ENCODE data around the gene CDK6.
A peak's percentile ranks its signal among the peaks of the same experiment; 100 is the strongest.

The CDK6 gene

DNA sequence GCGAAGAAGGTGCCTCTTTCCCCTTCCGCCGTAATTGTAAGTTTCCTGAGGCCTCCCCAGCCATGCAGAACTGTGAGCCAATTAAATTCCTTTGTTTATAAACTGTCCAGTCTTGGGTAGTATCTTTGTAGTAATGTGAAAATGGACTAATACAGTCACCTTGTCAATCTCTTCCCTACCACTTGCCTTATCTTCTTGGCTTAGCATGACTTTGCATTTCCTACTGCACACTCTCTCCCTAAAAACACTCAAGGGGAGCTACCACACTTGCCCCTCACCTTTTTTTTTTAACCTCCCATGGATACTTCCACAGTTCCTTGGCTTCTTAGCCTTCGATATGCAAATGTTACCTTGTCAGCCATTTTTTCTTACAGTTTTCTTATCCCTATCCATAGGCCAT, 7.4 kb upstream of the CDK6 start:
- Histone ChIP-seq H3K27me3 (ENCODE audit: low read depth, low read length) (no peaks in the 10 kb centered on the region), H3K36me3 (ENCODE audit: control insufficient read depth in 1 of 2, insufficient read depth in 2 of 2, low read length in 2 of 2) (no peaks in the 10 kb centered on the region), H3K4me1 (ENCODE audit: control insufficient read depth in 1 of 2, insufficient read depth in 2 of 2, low read length in 2 of 2) (no peaks in the 10 kb centered on the region), H3K4me3 (ENCODE audit: low read depth in 1 of 2, low read length in 2 of 2) (no peak overlapping the region), H3K9me3 (ENCODE audit: control insufficient read depth in 1 of 2, low read length in 2 of 2) (no peaks in the 10 kb centered on the region), H3K27ac (ENCODE audit: low read length) (no peak overlapping the region)

DNA sequence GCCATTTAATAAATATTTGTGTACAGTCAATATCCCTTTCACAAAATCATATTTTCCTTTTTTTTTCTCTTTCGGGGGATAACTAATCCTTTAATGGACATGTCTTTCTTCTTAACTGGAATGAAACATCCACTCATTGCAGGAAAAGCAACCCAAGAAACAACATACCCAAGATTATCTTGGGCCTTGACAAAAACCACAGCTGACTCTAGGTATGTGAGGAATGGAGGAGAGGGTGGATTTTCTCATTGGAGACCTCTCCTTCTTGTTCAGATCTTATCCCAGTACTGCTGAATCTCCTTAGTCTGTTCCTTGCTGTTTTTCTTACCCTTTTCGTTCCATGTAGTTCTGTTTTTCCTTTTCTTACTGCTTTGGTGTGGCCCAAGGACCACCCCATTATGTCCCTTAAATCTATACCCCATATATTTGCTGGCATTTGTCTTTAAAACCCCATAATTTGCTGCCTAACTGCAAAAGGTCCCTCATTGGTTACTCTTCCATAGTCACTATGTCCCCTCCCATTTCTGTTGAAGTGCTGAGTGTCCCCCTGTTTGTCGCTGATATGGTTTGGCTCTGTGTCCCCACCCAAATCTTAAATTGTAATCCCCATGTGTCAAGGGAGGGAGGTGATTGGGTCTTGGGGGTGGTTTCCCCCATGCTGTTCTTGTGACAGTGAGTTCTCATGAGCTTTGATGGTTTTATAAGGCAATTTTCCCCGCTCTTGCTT, 6.8 kb upstream of the CDK6 start:
- Histone ChIP-seq H3K36me3 (ENCODE audit: control insufficient read depth in 1 of 2, insufficient read depth in 2 of 2, low read length in 2 of 2) (no peaks in the 10 kb centered on the region), H3K9me3 (ENCODE audit: control insufficient read depth in 1 of 2, low read length in 2 of 2) (no peaks in the 10 kb centered on the region), H3K4me3 (ENCODE audit: low read depth in 1 of 2, low read length in 2 of 2) (no peak overlapping the region), H3K4me1 (ENCODE audit: control insufficient read depth in 1 of 2, insufficient read depth in 2 of 2, low read length in 2 of 2) (no peaks in the 10 kb centered on the region), H3K27ac (ENCODE audit: low read length) (no peak overlapping the region), H3K27me3 (ENCODE audit: low read depth, low read length) (no peaks in the 10 kb centered on the region)

DNA sequence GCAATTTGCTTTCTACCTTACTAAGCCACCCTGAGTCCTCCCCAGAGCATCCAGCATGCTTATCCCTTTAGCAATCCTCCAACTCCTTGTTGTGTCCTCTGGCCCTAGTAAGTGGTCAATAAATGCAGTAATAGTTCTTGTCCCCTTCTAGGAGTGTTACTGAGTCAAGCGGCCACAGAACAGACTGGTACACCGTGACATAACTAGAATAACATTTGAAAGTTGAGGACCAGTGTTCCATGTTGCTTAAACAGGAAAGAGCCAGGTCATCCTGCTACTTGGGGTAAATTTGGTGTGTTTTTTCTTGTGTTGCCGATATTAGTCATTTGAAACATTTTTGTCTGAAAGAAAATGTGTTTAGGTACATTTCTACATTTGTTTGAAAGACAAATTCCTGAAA, 4.8 kb upstream of the CDK6 start:
- no peaks in the 10 kb centered on the region for H3K4me1 ChIP-seq (ENCODE audit: control insufficient read depth in 1 of 2, insufficient read depth in 2 of 2, low read length in 2 of 2)
- H3K4me3 ChIP-seq (ENCODE audit: low read depth in 1 of 2, low read length in 2 of 2): no peak overlapping the region
- H3K36me3 ChIP-seq (ENCODE audit: control insufficient read depth in 1 of 2, insufficient read depth in 2 of 2, low read length in 2 of 2): no peaks in the 10 kb centered on the region
- H3K27ac ChIP-seq (ENCODE audit: low read length): no peak overlapping the region
- no peaks in the 10 kb centered on the region for H3K27me3 ChIP-seq (ENCODE audit: low read depth, low read length)
- no peaks in the 10 kb centered on the region for H3K9me3 ChIP-seq (ENCODE audit: control insufficient read depth in 1 of 2, low read length in 2 of 2)

DNA sequence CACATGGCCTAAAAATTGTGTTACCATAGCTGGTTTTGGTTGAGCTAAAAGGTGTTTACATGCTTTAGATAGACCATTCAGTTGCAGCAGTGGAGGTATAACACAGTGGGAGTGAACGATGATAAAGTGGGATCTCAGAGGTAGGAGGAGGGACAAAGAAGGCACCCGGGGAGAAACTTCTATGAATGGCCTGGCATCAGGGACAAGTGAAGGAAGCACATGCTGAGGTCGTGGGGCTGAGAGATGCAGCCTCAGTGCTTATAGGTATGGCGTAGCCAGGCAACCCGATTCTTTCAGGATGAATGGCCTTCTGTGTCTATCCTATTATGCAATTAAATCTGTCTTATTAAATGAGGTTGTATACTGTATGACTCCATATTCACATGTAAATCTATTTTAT, 3.9 kb upstream of the CDK6 start:
- Histone ChIP-seq H3K4me3 (ENCODE audit: low read depth in 1 of 2, low read length in 2 of 2) (no peak overlapping the region), H3K9me3 (ENCODE audit: control insufficient read depth in 1 of 2, low read length in 2 of 2) (no peaks in the 10 kb centered on the region), H3K27me3 (ENCODE audit: low read depth, low read length) (no peaks in the 10 kb centered on the region)

DNA sequence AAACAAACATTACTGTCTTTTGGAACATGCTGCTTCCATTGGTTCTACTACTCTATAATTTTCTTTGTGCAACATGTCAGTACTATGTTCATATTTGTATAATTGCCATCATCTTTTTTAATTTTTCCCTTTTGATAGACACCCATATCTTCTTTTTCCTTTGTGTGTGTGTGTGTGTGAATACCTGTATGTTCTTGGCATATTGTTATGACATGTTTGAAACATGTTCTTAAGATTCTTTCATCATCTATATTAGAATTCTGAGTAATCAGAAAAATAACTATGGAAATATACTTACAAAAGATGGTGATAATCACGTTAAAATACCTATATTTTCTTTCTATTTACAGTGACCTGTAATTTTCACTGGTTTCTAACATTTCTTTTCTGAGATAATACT, 3.5 kb upstream of the CDK6 start:
- H3K36me3 ChIP-seq (ENCODE audit: control insufficient read depth in 1 of 2, insufficient read depth in 2 of 2, low read length in 2 of 2): no peaks in the 10 kb centered on the region
- H3K9me3 ChIP-seq (ENCODE audit: control insufficient read depth in 1 of 2, low read length in 2 of 2): no peaks in the 10 kb centered on the region
- no peak overlapping the region for H3K4me3 ChIP-seq (ENCODE audit: low read depth in 1 of 2, low read length in 2 of 2)
- H3K27me3 ChIP-seq (ENCODE audit: low read depth, low read length): no peaks in the 10 kb centered on the region
- no peaks in the 10 kb centered on the region for H3K4me1 ChIP-seq (ENCODE audit: control insufficient read depth in 1 of 2, insufficient read depth in 2 of 2, low read length in 2 of 2)
- no peak overlapping the region for H3K27ac ChIP-seq (ENCODE audit: low read length)

More for the DNA sequence above, 3.9 kb upstream of the CDK6 start:
- no peaks in the 10 kb centered on the region for H3K4me1 ChIP-seq (ENCODE audit: control insufficient read depth in 1 of 2, insufficient read depth in 2 of 2, low read length in 2 of 2)
- no peaks in the 10 kb centered on the region for H3K36me3 ChIP-seq (ENCODE audit: control insufficient read depth in 1 of 2, insufficient read depth in 2 of 2, low read length in 2 of 2)
- H3K27ac ChIP-seq (ENCODE audit: low read length): no peak overlapping the region

DNA sequence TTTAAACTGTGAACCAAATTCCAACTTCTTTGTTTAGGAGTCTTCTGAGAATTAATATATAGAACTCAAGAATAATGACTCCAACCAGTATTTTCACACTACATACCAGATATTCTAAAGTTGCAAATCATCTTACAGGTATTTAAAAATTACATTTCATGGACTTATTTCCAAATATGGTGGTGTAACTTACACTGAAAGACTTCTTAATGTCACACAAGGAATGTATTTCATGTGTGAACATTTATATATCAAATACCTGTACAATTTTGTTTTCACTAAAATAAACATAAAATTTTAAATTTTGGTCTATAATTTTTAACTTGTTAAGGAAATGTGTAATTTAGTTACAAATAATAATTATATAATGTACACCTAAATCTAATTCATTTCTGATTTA, 2.6 kb upstream of the CDK6 start:
- Histone ChIP-seq H3K9me3 (ENCODE audit: control insufficient read depth in 1 of 2, low read length in 2 of 2) (no peaks in the 10 kb centered on the region), H3K4me3 (ENCODE audit: low read depth in 1 of 2, low read length in 2 of 2) (no peak overlapping the region), H3K4me1 (ENCODE audit: control insufficient read depth in 1 of 2, insufficient read depth in 2 of 2, low read length in 2 of 2) (no peaks in the 10 kb centered on the region), H3K27me3 (ENCODE audit: low read depth, low read length) (no peaks in the 10 kb centered on the region), H3K27ac (ENCODE audit: low read length) (no peak overlapping the region), H3K36me3 (ENCODE audit: control insufficient read depth in 1 of 2, insufficient read depth in 2 of 2, low read length in 2 of 2) (no peaks in the 10 kb centered on the region)

DNA sequence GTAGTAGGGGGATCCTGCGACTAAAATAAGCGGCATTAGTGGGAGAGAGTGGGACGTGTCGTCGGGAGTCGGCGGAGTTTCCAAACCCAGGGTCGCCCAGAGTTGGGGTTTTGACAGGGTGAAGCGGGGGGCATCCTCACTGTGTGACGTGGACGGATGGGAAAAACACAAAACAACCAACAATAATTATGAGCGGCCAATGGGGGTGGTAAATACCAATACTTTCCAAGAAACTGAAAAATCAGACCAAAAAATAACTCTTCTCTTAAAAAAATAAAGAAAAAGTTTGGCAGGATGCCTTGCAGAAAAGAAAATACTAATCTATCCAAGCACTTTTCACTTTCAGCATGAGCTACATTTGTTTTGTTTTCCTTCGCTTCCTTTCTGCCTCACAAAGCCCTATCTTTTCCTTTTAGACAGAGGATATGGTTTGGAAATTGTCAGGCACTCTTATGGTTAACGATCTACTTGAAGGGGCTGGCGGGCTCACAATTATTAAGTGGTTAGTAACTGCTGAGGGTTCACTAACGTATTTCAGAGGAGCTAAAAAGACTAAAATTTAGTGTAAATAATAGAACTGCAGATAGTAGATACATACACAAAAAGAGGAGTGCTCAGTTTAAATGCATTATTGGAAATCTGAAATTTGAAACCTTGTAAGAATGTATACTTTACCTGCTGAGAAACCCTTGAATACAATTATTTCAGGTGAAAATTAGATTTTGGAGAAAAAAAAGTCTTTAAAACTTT, 802 bp upstream of the CDK6 start:
- H3K4me1 ChIP-seq (ENCODE audit: control insufficient read depth in 1 of 2, insufficient read depth in 2 of 2, low read length in 2 of 2): no peaks in the 10 kb centered on the region
- H3K9me3 ChIP-seq (ENCODE audit: control insufficient read depth in 1 of 2, low read length in 2 of 2): no peaks in the 10 kb centered on the region
- H3K27ac ChIP-seq (ENCODE audit: low read length): no peak overlapping the region
- no peaks in the 10 kb centered on the region for H3K27me3 ChIP-seq (ENCODE audit: low read depth, low read length)
- peak overlapping the region; percentile 67 to 96 for H3K4me3 ChIP-seq (ENCODE audit: low read depth in 1 of 2, low read length in 2 of 2)
- no peaks in the 10 kb centered on the region for H3K36me3 ChIP-seq (ENCODE audit: control insufficient read depth in 1 of 2, insufficient read depth in 2 of 2, low read length in 2 of 2)

DNA sequence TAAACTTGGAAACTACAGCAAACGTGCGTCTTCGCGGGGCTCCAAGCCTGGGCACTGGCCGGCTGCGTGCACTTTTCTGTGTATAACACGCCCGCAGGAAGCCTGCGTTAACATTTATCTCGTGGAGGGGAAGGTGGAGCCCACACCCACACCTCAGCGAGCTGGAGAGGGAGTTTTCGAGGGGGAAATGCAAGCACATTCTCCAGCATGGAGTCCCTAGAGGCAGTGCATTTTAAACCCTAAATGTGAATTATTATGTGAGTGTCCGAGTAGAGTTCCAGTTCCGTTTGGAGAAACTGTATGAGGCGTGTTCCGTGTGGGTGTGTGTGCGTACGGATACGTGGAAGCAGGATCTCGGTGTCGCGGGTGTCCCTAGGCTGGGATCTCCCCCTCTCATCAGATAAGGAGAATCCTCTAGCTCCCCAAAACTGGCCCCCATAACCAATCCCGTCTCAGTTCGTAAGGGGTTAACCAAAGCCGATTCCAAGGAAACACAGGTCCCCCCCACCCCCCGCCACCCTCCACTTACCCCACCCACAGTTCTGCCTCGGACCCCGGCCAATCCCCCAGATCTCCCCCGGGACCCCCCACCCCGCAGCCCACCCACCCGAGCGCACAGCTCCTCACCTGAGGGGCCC, 403 bp downstream of the CDK6 start:
- Histone ChIP-seq H3K27me3 (ENCODE audit: low read depth, low read length) (no peaks in the 10 kb centered on the region), H3K36me3 (ENCODE audit: control insufficient read depth in 1 of 2, insufficient read depth in 2 of 2, low read length in 2 of 2) (no peaks in the 10 kb centered on the region), H3K9me3 (ENCODE audit: control insufficient read depth in 1 of 2, low read length in 2 of 2) (no peaks in the 10 kb centered on the region), H3K4me1 (ENCODE audit: control insufficient read depth in 1 of 2, insufficient read depth in 2 of 2, low read length in 2 of 2) (no peaks in the 10 kb centered on the region), H3K27ac (ENCODE audit: low read length) (peak overlapping the region; percentile 58), H3K4me3 (ENCODE audit: low read depth in 1 of 2, low read length in 2 of 2) (peak overlapping the region; percentile 94 to 96)

DNA sequence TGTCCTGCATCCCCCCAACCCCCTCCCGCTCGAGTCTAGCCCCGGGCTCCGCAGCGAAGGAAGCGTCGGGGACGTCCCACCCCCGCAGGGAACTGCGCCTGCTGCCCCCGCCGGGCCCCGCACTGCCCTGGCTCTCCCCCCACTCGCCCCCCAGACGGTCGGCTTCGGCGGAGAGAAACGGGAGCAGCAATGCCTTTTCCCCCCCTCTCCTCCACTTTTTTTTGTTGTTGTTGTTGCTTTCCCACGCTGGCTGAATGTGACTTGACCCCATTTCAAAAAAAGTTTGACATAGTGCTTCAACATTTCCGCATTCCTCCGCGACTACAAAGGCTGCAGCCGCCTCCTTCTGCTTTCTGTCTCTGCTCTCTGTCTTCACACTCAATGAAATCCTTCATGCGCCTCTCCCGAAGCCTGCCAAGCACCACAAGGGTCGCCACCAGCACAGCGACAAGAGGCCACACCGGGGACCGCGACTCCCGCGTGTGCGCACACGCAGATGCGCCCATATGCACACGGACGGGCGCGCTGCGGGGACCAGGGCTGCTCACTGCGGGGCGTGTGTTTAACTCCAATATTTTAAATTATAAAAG, 1.0 kb downstream of the CDK6 start:
- Histone ChIP-seq H3K4me1 (ENCODE audit: control insufficient read depth in 1 of 2, insufficient read depth in 2 of 2, low read length in 2 of 2) (peaks cover 0 to 2% of the 10 kb centered on the region in 2 donors), H3K36me3 (ENCODE audit: control insufficient read depth in 1 of 2, insufficient read depth in 2 of 2, low read length in 2 of 2) (no peaks in the 10 kb centered on the region), H3K4me3 (ENCODE audit: low read depth in 1 of 2, low read length in 2 of 2) (peak overlapping the region; percentile 94 to 96), H3K27me3 (ENCODE audit: low read depth, low read length) (no peaks in the 10 kb centered on the region), H3K9me3 (ENCODE audit: control insufficient read depth in 1 of 2, low read length in 2 of 2) (no peaks in the 10 kb centered on the region), H3K27ac (ENCODE audit: low read length) (peak overlapping the region; percentile 94)

DNA sequence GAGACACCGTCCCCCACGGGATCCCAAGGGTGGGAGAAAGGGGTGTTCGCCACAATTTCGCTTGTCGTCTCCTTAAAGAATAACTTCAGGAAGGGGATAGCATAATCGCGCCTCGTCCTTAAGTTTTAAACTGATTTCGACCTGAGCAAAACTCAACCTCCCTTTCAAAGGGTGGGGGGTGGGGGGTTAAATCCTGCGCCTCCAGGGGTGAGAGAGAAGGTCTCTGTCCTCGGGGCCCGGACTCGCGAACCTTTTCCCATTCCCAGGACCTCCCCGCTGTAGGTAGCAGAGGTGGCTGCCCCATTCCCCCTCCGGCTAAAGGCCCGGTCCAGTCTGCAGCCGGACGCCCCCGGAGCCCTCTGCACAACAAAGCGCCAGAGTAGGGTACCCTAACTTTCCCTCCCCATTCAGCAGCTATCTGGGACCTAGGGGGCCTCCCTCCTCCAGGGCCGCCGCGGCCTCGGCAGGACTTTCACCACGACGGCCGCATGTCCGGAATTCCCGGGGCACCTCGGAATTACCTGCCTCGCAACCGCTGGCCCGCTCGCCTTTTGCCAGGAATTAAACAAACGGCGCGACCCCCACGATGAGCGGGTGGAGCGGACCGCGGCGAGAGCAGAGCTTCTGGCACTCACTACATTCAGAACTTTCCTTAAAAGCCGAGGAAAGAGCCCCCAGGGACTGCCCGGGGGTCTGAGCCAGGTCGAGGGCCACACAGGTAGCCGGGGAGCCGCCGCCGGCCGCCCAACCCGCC, 1.7 kb downstream of the CDK6 start:
- Histone ChIP-seq H3K9me3 (ENCODE audit: control insufficient read depth in 1 of 2, low read length in 2 of 2) (no peaks in the 10 kb centered on the region), H3K36me3 (ENCODE audit: control insufficient read depth in 1 of 2, insufficient read depth in 2 of 2, low read length in 2 of 2) (no peaks in the 10 kb centered on the region), H3K27ac (ENCODE audit: low read length) (peak overlapping the region; percentile 94), H3K4me3 (ENCODE audit: low read depth in 1 of 2, low read length in 2 of 2) (peak overlapping the region; percentile 94 to 96), H3K27me3 (ENCODE audit: low read depth, low read length) (no peaks in the 10 kb centered on the region), H3K4me1 (ENCODE audit: control insufficient read depth in 1 of 2, insufficient read depth in 2 of 2, low read length in 2 of 2) (peaks cover 0 to 8% of the 10 kb centered on the region in 2 donors)

Measured in muscle layer of duodenum (tissue), 2 donors.